ENCODE data around the gene GPA33. TPM values are rescaled to one million over a fixed set of nuclear protein-coding genes. Genes with fewer than 3 reads are reported as not detected.

GPA33 gene
- total and polyA plus RNA-seq, 10 of the 15 experiments (the other 5 are each of a cell fraction or from before 2014, with no cell fraction given) = 0.09 to 0.27 (median 0.21) TPM; not detected in 1

- Histone ChIP-seq H4K20me1 (ENCODE audit: control insufficient read depth, insufficient read depth) (no peaks in the 10 kb centered on the region), H3K79me2 (ENCODE audit: control insufficient read depth, insufficient read depth, low read length) (no peaks in the 10 kb centered on the region), H3K27me3 (replicated peaks in 1 of 2; ENCODE audit: control insufficient read depth in 2 of 2, insufficient read depth in 2 of 2, low read length in 1 of 2) (no peaks in the 10 kb centered on the region), H3K36me3 (ENCODE audit: control insufficient read depth in 2 of 2, insufficient read depth in 2 of 2, low read length in 1 of 2) (no peaks in the 10 kb centered on the region), H2AFZ (ENCODE audit: control insufficient read depth, low read depth, low read length) (no peak overlapping the region), H3K9me3 (replicated peaks; ENCODE audit: control insufficient read depth, insufficient read depth, low read length) (no peaks in the 10 kb centered on the region), H3K4me2 (ENCODE audit: control insufficient read depth, insufficient read depth) (no peak overlapping the region), H3K9ac (ENCODE audit: control insufficient read depth, insufficient read depth, low read length) (no peak overlapping the region), H3K4me1 (ENCODE audit: control insufficient read depth, insufficient read depth, low read length) (0 out of 2 replicates have a peak, but pooled peaks cover 3% of the 10 kb centered on the region), H3K27ac (ENCODE audit: control insufficient read depth, insufficient read depth) (no peak overlapping the region), H3K4me3 (no peak overlapping the region)
- WGBS (ENCODE audit: insufficient coverage, insufficient replicate concordance, low lambda C conversion rate, missing lambda C conversion rate) = 0% methylated on average over 1 of the region's 1 CpG
- no peak for ATAC-seq
- TF ChIP-seq IKZF1 (conservative IDR thresholded peaks at IDR 0.05) (no peak), POU2F2 (IDR thresholded peaks at IDR 0.05; ENCODE audit: borderline replicate concordance, low read depth, low read length) (no peak), ZBTB40 (IDR thresholded peaks at IDR 0.05; ENCODE audit: borderline replicate concordance) (no peak), NFYB (IDR thresholded peaks at IDR 0.05; ENCODE audit: insufficient read depth, low read depth, low read length) (no peak), CBX5 (IDR thresholded peaks at IDR 0.05; ENCODE audit: low read depth) (no peak), RAD21 (IDR thresholded peaks at IDR 0.05; ENCODE audit: insufficient read depth, low read depth, low read length) (no peak), MYC (IDR thresholded peaks at IDR 0.05; ENCODE audit: insufficient read depth, insufficient read length, insufficient replicate concordance, low read length, severe bottlenecking) (no peak), MEF2B (IDR thresholded peaks at IDR 0.05; ENCODE audit: partially characterized antibody, poor library complexity, severe bottlenecking) (no peak), MTA3 (IDR thresholded peaks at IDR 0.05; ENCODE audit: borderline replicate concordance, low read length) (no peak), CEBPZ (IDR thresholded peaks at IDR 0.05; ENCODE audit: low read depth, low read length) (no peak), DPF2 (IDR thresholded peaks at IDR 0.05) (no peak), SMC3 (IDR thresholded peaks at IDR 0.05; ENCODE audit: borderline replicate concordance, low read length) (no peak), SIX5 (IDR thresholded peaks at IDR 0.05; ENCODE audit: low read depth, low read length, severe bottlenecking) (no peak)
- BruUV-seq (replicated peaks) = no TSS peak
- RAD21 ChIA-PET (ENCODE audit: unreplicated experiment) = interaction anchor here (0.8 to 7.8 kb wide), 12 partner anchors 10 to 581 kb away, joined by 3 to 305 read pairs (median 4); partner anchors contain the start of gene POU2F1
- no peak for DNase-seq (ENCODE audit: low read depth, low spot score)
- in situ Hi-C loops (cut with MboI) (loop anchor here (5.0 kb wide), 1 partner anchor 142 kb away; no protein-coding TSS in a partner anchor), intact Hi-C loops (cut with micrococcal nuclease; ENCODE audit: unreplicated experiment) (loop anchor here (1.0 to 5.0 kb wide), 2 partner anchors 82 to 149 kb away; partner anchors contain the start of gene ILDR2)
- FAIRE-seq = no peak
- POLR2A ChIA-PET = interaction anchor here (0.8 to 1.9 kb wide), 3 partner anchors 143 to 150 kb away, joined by 3 to 9 read pairs (median 4); no protein-coding TSS in a partner anchor
- SMC1A ChIA-PET (ENCODE audit: uncharacterized antibody, unreplicated experiment) = interaction anchor here (0.7 to 10.4 kb wide), 15 partner anchors 9 to 477 kb away, joined by 3 to 384 read pairs (median 4); partner anchors contain the start of gene POU2F1
- CTCF ChIA-PET = interaction anchor here (0.6 to 18.3 kb wide), 60 partner anchors 9 to 1134 kb away, joined by 3 to 734 read pairs (median 4); partner anchors contain the start of genes CREG1, POGK, POU2F1 and STYXL2
Observed at GRCh38 chr1:167059809-167060107, 30.4 kb downstream of the GPA33 start.
